ENCODE measurements around the gene BAIAP2. TPM values are rescaled to one million over a fixed set of nuclear protein-coding genes. Genes with fewer than 3 reads are reported as not detected.

The BAIAP2 gene
- total RNA-seq, 6 experiments from 2014 or later = 30.8 to 47.4 (median 35.9) TPM

DNA sequence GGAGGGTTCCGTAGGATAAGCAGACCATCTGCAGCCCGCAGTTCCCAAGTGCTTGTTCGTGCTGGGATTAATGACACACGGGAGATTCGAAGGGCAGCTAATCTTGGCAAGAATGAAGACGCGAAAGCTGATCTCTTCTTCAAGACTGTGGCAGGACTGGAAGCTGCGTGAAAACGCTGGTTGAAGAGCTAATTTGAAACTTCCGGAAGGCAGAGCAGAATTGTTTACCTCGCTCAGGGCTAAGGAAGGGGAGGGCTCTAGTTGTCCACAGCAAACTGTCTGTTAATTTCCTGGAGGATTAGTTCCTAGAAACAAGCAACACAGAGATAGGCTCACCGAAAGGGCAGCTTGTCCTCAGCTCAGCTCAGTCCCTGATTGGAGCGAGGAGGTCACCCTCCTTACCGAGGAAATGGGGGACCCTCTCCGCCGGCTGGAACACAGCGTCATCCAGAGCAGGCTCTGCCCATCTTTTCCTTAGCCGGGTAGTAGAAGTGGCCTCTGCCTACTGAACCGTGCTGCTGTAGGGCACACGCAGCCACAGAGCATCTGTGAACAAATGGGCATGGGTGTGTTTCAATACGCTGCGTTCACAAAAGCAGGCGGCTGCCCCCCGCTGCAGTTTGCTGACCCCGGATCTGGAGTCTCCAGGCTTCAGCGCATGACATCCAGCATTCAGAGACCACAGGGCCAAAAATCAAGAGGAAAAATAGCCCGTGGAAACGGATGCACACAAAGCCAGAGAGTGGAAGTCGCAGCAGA lies 16.7 kb upstream of the BAIAP2 start:
- TF ChIP-seq, protein P1, sequence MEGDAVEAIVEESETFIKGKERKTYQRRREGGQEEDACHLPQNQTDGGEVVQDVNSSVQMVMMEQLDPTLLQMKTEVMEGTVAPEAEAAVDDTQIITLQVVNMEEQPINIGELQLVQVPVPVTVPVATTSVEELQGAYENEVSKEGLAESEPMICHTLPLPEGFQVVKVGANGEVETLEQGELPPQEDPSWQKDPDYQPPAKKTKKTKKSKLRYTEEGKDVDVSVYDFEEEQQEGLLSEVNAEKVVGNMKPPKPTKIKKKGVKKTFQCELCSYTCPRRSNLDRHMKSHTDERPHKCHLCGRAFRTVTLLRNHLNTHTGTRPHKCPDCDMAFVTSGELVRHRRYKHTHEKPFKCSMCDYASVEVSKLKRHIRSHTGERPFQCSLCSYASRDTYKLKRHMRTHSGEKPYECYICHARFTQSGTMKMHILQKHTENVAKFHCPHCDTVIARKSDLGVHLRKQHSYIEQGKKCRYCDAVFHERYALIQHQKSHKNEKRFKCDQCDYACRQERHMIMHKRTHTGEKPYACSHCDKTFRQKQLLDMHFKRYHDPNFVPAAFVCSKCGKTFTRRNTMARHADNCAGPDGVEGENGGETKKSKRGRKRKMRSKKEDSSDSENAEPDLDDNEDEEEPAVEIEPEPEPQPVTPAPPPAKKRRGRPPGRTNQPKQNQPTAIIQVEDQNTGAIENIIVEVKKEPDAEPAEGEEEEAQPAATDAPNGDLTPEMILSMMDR (IDR thresholded peaks at IDR 0.05) = no peak
- peak overlapping the region; percentile 79 for H3K27ac Mint-ChIP-seq
- H3K9me3 Mint-ChIP-seq = peaks cover 15% of the 10 kb centered on the region
- no peaks in the 10 kb centered on the region; the same call in 1 of the 2 replicates for H3K27me3 Mint-ChIP-seq (ENCODE audit: insufficient read depth)
- H3K4me3 Mint-ChIP-seq = peak overlapping the region; percentile 74
- H3K36me3 Mint-ChIP-seq (ENCODE audit: low read depth) = peaks cover 15% of the 10 kb centered on the region
- peak; percentile 26 for DNase-seq
- peaks cover 21% of the 10 kb centered on the region for H3K4me1 Mint-ChIP-seq (ENCODE audit: low read depth)

DNA sequence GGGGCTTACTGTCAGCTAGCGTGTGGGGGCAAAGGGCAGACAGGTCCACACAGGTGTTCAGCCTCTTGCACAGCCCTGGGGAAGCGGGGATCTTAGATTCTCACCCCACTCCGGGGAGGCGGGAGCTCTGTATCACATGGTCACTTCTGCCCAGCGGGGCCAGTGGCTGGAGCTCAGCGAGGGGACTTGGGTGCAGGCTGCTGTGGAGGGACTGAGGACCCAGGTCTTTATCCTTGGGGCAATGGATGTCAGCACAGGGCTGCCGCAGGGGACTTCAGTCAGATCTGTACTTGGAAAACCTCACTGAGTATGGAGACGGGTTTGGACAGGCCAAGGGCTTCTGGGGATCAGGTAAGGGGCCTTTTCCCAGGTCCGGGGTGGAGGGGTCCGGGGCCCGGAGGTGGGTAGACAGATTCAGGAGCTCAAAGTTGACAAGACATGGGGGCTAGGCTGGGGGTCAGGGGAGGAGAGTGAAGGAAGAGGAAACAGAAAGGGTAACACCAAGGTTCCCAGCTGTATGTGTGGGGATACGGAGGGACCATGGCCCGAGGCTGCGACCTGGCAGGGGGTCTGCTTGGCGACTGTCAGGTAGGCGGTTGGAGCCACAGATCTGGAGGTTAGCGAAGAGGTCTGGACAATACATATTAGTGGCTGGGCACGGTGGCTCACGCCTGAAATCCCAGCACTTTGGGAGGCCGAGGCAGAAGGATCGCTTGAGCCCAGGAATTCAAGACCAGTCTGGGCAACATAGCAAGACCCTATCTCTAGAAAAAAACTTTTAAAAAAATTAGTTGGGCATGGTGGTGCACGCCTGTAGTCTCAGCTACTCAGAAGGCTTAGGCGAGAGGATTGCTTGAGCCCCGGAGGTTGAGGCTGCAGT lies 15.1 kb upstream of the BAIAP2 start:
- Mint-ChIP-seq H3K27me3 (ENCODE audit: insufficient read depth) (peaks cover 3% of the 10 kb centered on the region; the same call in 1 of the 2 replicates), H3K4me3 (no peak overlapping the region), H3K27ac (no peak overlapping the region), H3K36me3 (ENCODE audit: low read depth) (peaks cover 15% of the 10 kb centered on the region), H3K9me3 (peaks cover 15% of the 10 kb centered on the region), H3K4me1 (ENCODE audit: low read depth) (peaks cover 21% of the 10 kb centered on the region)
- TF ChIP-seq, protein P1 (IDR thresholded peaks at IDR 0.05) = no peak
- no peak for DNase-seq

DNA sequence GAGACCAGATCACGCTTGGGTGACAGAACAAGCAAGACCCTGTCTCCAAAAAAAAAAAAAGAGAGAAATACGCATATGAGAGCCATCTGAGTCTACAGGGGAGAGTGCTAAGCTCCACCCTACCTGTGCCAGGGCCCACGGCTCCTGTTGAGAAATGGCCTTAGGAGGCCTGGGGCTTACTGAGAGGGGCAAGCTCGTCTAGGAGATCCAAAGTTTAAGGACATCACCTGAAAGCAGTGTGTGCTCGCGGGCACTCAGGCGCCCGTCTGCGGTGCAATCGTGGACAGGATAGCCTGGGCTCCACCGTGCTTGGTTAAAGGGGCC lies 14.5 kb upstream of the BAIAP2 start:
- H3K27me3 Mint-ChIP-seq (ENCODE audit: insufficient read depth) = peaks cover 9% of the 10 kb centered on the region
- H3K9me3 Mint-ChIP-seq = peaks cover 14% of the 10 kb centered on the region
- peaks cover 13% of the 10 kb centered on the region for H3K36me3 Mint-ChIP-seq (ENCODE audit: low read depth)
- no peak for DNase-seq
- no peak overlapping the region for H3K4me3 Mint-ChIP-seq
- H3K27ac Mint-ChIP-seq = no peak overlapping the region
- H3K4me1 Mint-ChIP-seq (ENCODE audit: low read depth) = peaks cover 21% of the 10 kb centered on the region
- TF ChIP-seq, protein P1 (IDR thresholded peaks at IDR 0.05) = no peak

DNA sequence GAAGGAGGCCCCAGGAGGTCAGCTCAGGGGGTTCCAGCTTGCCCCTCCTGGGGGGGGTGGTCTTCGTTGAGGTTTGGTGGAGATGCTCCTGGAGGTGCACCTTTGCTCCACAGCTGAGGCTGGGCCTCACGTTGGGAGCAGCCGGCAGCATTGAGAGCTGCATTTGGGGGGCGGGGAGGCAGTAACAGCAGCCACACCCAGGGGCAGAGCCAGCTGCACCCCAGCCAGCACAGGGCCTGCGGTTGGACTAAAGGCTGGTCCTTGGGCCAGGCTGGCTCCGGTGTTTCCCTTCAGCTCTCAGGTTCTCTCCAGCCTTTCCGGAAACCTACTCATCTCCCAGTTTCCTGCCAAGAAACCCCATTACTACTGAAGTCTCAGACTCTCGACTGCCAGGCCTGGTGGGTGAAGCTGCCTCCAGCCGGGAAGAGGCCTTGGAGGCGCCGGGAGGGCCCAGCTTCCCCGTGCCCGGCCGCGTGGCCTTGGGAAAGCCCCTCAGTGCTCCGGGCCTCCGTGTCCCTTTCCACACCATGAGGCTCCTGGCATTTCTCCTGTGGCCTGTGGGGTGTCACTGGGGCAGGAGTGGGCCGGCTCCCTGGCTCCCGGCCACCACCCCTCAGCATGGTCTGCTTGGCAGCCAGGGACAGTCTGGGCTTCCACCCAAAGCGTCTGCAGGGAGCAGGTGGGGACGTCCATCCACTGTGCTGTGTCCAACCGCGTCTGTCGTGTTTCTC lies 14.0 kb upstream of the BAIAP2 start:
- Mint-ChIP-seq H3K36me3 (ENCODE audit: low read depth) (peaks cover 9% of the 10 kb centered on the region), H3K4me3 (no peak overlapping the region), H3K4me1 (ENCODE audit: low read depth) (peaks cover 21% of the 10 kb centered on the region), H3K9me3 (peaks cover 9% of the 10 kb centered on the region; the same call in 1 of the 2 replicates), H3K27ac (no peak overlapping the region), H3K27me3 (ENCODE audit: insufficient read depth) (peaks cover 13% of the 10 kb centered on the region)
- no peak for DNase-seq
- TF ChIP-seq, protein P1 (IDR thresholded peaks at IDR 0.05) = no peak

DNA sequence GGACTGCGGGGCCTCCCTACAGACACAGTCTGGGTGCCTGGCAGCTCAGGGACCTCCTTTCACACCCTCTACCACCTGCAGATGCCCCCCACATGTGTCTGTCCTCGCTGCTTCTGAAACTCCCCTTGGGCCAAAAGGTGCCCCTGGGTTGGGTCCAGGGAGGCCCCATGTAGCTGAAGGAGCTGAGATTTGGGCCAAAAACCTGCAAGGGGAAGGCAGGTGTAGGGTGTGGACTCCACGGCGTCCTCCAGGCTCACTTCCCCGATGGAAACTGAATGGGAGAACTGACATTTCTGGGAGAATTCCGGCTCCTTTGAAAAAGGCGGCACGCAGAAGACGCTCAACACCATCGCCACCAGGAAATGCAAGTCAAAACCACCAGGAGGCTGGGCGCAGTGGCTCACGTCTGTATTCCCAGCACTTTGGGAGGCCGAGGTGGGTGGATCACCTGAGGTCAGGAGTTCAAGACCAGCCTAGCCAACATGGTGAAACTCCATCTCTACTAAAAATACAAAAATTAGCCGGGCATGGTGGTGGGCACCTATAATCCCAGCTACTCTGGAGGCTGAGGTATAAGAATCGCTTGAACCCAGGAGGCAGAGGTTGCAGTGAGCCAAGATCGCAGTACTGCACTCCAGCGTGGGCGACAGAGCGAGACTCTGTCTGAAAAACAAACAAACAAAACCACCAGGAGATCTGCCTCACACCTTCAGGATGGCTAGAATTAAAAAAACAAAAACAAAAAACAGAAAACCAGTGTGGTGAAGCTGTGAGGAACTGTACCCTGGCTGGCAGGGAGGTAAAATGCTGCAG lies 13.2 kb upstream of the BAIAP2 start:
- TF ChIP-seq, protein P1 (IDR thresholded peaks at IDR 0.05) = no peak
- H3K9me3 Mint-ChIP-seq = peaks cover 3% of the 10 kb centered on the region; the same call in 1 of the 2 replicates
- no peak overlapping the region for H3K27ac Mint-ChIP-seq
- no peak overlapping the region for H3K4me3 Mint-ChIP-seq
- peaks cover 23% of the 10 kb centered on the region for H3K4me1 Mint-ChIP-seq (ENCODE audit: low read depth)
- H3K36me3 Mint-ChIP-seq (ENCODE audit: low read depth) = peaks cover 3% of the 10 kb centered on the region
- peaks cover 21% of the 10 kb centered on the region for H3K27me3 Mint-ChIP-seq (ENCODE audit: insufficient read depth)
- no peak for DNase-seq
